ENCODE measurements around the gene NAB2.
A peak's percentile ranks its signal among the peaks of the same experiment; 100 is the strongest.

The NAB2 gene

GRCh38 chr12:57094208-57095160 is 5.6 kb downstream of the NAB2 start:
- no peak for DNase-seq (ENCODE audit: low read depth)

DNA sequence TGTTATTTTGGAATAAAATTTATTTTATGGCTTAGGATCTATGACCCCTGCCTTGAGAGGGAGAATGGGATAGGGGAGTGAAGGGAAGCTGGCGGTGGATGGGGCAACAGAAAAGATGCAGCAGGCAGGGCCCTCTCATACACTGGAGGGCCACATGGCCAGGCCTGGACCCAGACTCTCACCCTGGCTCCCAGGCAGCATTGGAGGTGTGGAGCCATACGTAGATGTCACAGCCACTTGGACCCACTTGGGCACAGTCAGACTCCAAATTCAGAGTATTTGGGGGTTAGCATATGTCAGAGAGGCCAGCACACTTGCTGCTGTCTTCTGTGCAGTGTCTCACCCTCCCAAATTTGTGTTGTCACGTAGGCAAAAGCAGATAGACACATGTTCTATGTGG is 6.5 kb downstream of the NAB2 start:
- DNase-seq (ENCODE audit: low read depth), result no peak

DNA sequence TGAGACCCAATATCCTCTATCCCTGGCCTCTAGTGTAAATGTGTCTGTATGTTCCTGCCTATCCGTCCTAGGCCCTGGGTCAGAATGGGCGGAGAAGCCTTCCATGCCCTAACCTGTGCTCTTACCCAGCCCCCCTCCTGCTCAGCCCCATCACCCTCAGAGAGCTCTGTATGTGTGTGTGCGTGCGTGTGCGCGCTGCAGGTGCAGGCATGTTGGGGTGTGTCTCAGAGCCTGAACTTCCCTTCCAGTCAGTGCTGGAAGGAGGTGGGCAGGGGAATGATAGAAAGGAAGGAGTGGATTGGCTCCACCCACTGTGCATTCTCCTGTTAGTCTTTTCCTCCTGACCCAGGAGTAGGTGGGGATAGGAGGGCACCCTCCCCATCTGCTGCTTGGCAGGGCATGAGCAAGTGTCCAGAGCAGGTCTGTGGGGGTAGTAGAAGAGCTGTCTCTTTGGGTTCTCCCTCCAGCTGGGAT is 7.2 kb downstream of the NAB2 start:
- DNase-seq (ENCODE audit: low read depth), result no peak

DNA sequence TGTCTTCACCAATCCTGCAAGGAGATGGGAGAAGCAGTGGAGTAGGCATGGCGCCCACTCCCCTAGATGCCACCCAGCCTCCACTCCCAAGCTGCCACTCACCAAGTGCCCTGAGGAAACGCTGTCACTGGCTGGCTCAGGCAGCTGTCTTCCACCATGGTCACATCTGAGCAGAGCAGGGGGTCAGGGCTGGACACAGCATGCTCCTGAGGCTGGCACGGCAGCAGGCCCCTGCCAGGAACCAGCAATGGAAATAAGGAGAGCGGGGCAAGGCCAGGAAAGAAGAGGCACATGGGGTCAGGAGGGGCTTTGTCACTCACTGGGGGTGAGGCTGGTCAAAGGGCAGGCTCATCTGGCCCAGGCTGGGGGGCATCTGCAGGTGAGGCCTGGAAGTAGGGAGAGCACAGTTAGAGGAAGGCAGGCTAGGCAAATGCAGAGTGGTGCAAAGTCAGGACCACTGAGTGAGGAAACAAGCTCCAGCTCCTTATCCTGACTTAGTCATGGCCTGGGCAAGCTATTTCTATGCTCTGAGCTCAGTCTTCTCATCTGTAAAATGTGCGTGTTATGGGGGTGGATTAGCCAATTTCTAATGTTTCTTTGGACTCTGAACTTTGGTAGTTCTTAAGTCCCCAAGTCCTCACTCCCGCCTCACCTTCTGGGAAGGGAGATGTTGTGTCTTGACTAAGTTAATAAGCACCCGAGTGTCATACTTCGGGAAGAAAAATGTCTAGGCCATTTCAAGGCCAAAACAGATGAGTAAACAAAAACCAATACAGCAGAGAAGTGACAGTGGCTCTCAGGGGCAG is 8.0 kb downstream of the NAB2 start:
- DNase-seq (ENCODE audit: low read depth), result no peak

- DNase-seq (ENCODE audit: low read depth), result no peak
Measured at GRCh38 chr12:57097554-57097835, 8.6 kb downstream of the NAB2 start.

GRCh38 chr12:57098546-57098945 is 9.6 kb downstream of the NAB2 start:
- no peak for DNase-seq (ENCODE audit: low read depth)

DNA sequence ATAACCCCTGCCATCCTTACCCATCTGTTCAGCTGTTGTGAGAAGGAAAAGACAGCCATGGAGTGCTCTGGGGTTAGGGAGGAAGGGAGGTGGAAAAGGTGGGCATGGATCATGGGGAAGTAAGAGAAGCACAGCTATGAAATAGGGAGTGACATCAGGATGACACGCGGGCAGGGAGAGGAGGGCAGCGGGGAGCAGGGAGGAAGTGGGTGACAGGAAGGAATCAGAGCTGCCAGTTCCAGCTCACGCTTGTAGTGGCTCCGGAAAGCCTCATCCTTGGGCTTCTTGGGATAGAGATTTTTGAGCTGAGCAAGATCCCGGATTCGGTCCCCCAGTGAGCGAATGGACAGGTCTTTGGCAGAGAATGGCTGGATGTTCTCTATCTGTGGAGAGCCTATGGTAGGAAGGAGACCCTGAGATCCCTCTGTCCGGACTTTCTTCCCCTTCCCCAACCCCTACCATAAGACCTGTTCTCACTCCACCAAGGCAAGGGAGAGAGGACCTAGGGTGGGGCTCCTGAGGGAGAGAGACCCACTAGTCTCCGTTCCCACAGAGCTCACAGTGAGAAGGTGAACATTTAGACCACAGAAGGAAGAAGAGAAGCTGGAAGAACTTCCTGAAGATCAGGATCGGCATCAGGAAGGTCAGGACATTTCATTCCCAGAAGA is 10.3 kb downstream of the NAB2 start:
- no peak for DNase-seq (ENCODE audit: low read depth)

- DNase-seq (ENCODE audit: low read depth), result no peak
Measured at GRCh38 chr12:57099766-57100165, 10.9 kb downstream of the NAB2 start.

GRCh38 chr12:57101892-57102695 is 13.2 kb downstream of the NAB2 start:
- no peak for DNase-seq (ENCODE audit: low read depth)

GRCh38 chr12:57103856-57104255 is 14.9 kb downstream of the NAB2 start:
- no peak for DNase-seq (ENCODE audit: low read depth)

GRCh38 chr12:57104292-57104910 is 15.5 kb downstream of the NAB2 start:
- no peak for DNase-seq (ENCODE audit: low read depth)

- no peak for DNase-seq (ENCODE audit: low read depth)
Measured at GRCh38 chr12:57105011-57105753, 16.3 kb downstream of the NAB2 start.

- DNase-seq (ENCODE audit: low read depth), result no peak
Measured at GRCh38 chr12:57106021-57106708, 17.3 kb downstream of the NAB2 start.

GRCh38 chr12:57107456-57108155 is 18.7 kb downstream of the NAB2 start:
- no peak for DNase-seq (ENCODE audit: low read depth)

- DNase-seq (ENCODE audit: low read depth), result no peak
Measured at GRCh38 chr12:57109207-57110103, 20.5 kb downstream of the NAB2 start.

DNA sequence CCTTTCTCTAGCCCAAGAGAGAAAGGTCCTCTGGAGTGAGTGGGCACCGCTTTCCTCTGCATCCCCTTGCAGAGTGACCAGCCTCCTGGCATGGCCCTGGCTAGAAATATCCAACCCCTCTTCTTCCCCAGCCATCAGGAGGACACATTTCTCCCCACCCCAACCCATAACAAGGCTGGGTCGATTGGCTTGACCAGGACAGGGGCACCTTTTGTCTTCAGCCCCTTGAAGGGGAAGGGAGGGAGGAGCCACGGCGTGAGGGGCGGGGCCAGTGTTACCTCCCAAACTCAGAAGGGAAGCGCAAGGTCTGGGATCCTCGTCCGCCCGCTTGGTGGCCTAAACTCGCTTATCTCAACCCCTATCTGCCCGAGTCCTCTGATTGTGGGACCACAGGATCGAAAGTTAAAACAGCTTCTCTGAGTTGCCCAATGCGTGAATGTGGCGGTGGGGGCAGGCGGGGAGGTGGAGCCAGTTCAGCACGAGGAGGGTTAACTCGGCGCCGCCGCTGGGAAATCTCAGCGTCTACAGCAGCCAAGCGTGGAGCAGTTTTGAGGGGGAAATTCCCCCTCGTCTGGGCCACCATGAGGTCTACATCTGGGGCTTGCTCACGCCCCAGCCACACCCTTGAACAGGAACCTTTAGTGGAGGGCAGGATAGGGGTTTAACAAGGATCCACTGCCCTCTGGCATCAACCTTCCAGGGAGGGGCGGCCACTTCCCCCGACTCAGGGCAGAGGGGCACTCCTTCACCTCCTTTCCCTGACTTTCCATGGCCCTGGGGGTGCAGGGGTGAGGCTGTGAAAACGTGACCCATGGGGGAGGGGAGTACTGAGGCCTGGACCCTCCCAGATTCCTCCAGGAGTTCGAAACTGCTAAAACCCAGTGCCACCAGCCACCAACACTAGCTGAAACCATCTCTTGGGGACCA is 21.5 kb downstream of the NAB2 start:
- peak; percentile 44 for DNase-seq (ENCODE audit: low read depth)
